Ishikawa (cell line): Measurements from ENCODE around the gene RPTOR.
A peak's percentile ranks its signal among the peaks of the same experiment; 100 is the strongest.

Experiments
- CEBPB ChIP-seq: IDR thresholded peaks from 2 replicates; pipeline ENCODE4 v1.6.1; 2012
- CREB1 ChIP-seq: IDR thresholded peaks from 2 replicates; pipeline ENCODE4 v1.6.1; 2012; ENCODE audit warnings: low read depth
- EGR1 ChIP-seq: IDR thresholded peaks from 2 replicates; pipeline ENCODE4 v1.6.1; 2012
- EP300 ChIP-seq: IDR thresholded peaks from 2 replicates; pipeline ENCODE4 v1.6.1; 2012; ENCODE audit warnings: borderline replicate concordance
- FOXM1 ChIP-seq: IDR thresholded peaks from 2 replicates; pipeline ENCODE4 v1.6.1; 2012; ENCODE audit warnings: low read depth, borderline replicate concordance
- MAX ChIP-seq: IDR thresholded peaks from 2 replicates; pipeline ENCODE4 v1.6.1; 2012
- NFIC ChIP-seq: IDR thresholded peaks from 2 replicates; pipeline ENCODE4 v1.6.1; 2012
- RAD21 ChIP-seq: IDR thresholded peaks from 2 replicates; pipeline ENCODE4 v1.6.1; 2012; ENCODE audit warnings: low read depth
- REST ChIP-seq: IDR thresholded peaks from 2 replicates; pipeline ENCODE4 v1.6.1; 2012; ENCODE audit warnings: low read depth, mild to moderate bottlenecking
- TAF1 ChIP-seq: IDR thresholded peaks from 2 replicates; pipeline ENCODE4 v1.6.1; 2012; ENCODE audit warnings: low read depth, mild to moderate bottlenecking
- TCF12 ChIP-seq: IDR thresholded peaks from 2 replicates; pipeline ENCODE4 v1.6.1; 2012; ENCODE audit warnings: low read depth
- TEAD4 ChIP-seq: IDR thresholded peaks from 2 replicates; pipeline ENCODE4 v1.6.1; 2012
- USF1 ChIP-seq: IDR thresholded peaks from 2 replicates; pipeline ENCODE4 v1.6.1; 2012
- YY1 ChIP-seq: IDR thresholded peaks from 2 replicates; pipeline ENCODE4 v1.6.1; 2012; ENCODE audit warnings: low read depth
- ZBTB7A ChIP-seq: IDR thresholded peaks from 2 replicates; pipeline ENCODE4 v1.6.1; 2012; ENCODE audit warnings: low read depth

Gene RPTOR

GRCh38 chr17:80625627-80626026 lies 81.0 kb downstream of the RPTOR start:
- TF ChIP-seq NFIC, result no peak
- TF ChIP-seq EGR1, result no peak
- peak; percentile 50; the same call in 1 of the 2 replicates for TF ChIP-seq TEAD4

- TF ChIP-seq FOXM1 (no peak), ZBTB7A (no peak)
These were observed 84.8 kb downstream of the RPTOR start for GRCh38 chr17:80629298-80630028.

GRCh38 chr17:80630560-80631120 lies 86.0 kb downstream of the RPTOR start:
- TF ChIP-seq TEAD4 (no peak), ZBTB7A (no peak), CREB1 (no peak), RAD21 (no peak), EP300 (no peak), NFIC (no peak), MAX (no peak), EGR1 (no peak), TAF1 (no peak), FOXM1 (no peak), YY1 (no peak), USF1 (no peak), TCF12 (no peak), REST (no peak), CEBPB (no peak)

- no peak for TF ChIP-seq NFIC
- TF ChIP-seq EP300, result no peak
- TF ChIP-seq EGR1, result no peak
- TF ChIP-seq CEBPB, result no peak
- no peak for TF ChIP-seq CREB1
- no peak for TF ChIP-seq TAF1
- TF ChIP-seq ZBTB7A, result no peak
- no peak for TF ChIP-seq TCF12
- no peak for TF ChIP-seq RAD21
- no peak for TF ChIP-seq REST
- no peak for TF ChIP-seq MAX
- TF ChIP-seq FOXM1, result no peak
- TF ChIP-seq TEAD4, result no peak
- TF ChIP-seq USF1, result no peak
- TF ChIP-seq YY1, result no peak
These were observed 86.8 kb downstream of the RPTOR start for GRCh38 chr17:80631142-80632045.

- TF ChIP-seq USF1 (no peak), NFIC (no peak), TCF12 (no peak), TEAD4 (no peak), RAD21 (no peak), EP300 (no peak), CREB1 (no peak), ZBTB7A (no peak)
These were observed 87.5 kb downstream of the RPTOR start for GRCh38 chr17:80632046-80632581.
